Endothelial cell of umbilical vein (primary cell): ENCODE measurements around the gene PYROXD2. TPM values are rescaled to one million over a fixed set of nuclear protein-coding genes. Genes with fewer than 3 reads are reported as not detected.

ENCODE experiments used
- BruUV-seq: library from RNA; stranded (reverse); fragments of 400-500 nt; replicated peaks from 2 replicates; lab custom pipeline; 2021; lab: Mats Ljungman, UMichigan
- CTCF ChIA-PET: fragments of 300-600, 350-600 bp; sonication (Branson Sonifier 250); formaldehyde crosslinking; loops from one replicate; lab custom pipeline; 2021; ENCODE audit warnings: antibody characterized with exemption, inconsistent platforms; lab: Charles Lee
- POLR2A ChIA-PET: fragments of 300-600, 350-600 bp; sonication (Branson Sonifier 250); formaldehyde crosslinking; loops from one replicate; lab custom pipeline; 2021; ENCODE audit warnings: antibody characterized with exemption, inconsistent platforms; lab: Charles Lee
- DNase-seq: peaks from one replicate; pipeline ENCODE4 v3.0.0-alpha.2; 2011; ENCODE audit warnings: low read depth, low spot score
- FAIRE-seq: peaks from 2 replicates; lab custom pipeline; 2011; peaks lifted over from hg19 to GRCh38; lab: Jason Lieb, UNC
- H2AFZ ChIP-seq: 2 replicates; pipeline ENCODE4 v1.6.0; 2012; ENCODE audit warnings: low read depth, low read length, control low read depth, inconsistent platforms
- H3K27ac ChIP-seq: 2 replicates; pipeline ENCODE4 v1.5.1; 2011; ENCODE audit warnings: low read depth, mild to moderate bottlenecking, control low read depth, low read length, moderate library complexity; ENCODE audit not compliant: insufficient read depth
- H3K27me3 ChIP-seq, 2 experiments: 2 replicates each; pipeline versions ENCODE4 v1.6.0 to v1.6.1; 2011; ENCODE audit warnings: low read length in 2 of 2, mixed read lengths in 1 of 2; ENCODE audit not compliant: control insufficient read depth in 2 of 2, insufficient read depth in 2 of 2
- H3K36me3 ChIP-seq, 2 experiments: 2 replicates in 1 of 2; 3 replicates in 1 of 2; pipeline ENCODE4 v1.5.1; 2011; ENCODE audit warnings: low read length in 2 of 2, mild to moderate bottlenecking in 1 of 2, moderate library complexity in 1 of 2; ENCODE audit not compliant: control insufficient read depth in 2 of 2, insufficient read depth in 2 of 2; ENCODE audit errors: extremely low read depth in 1 of 2
- H3K4me1 ChIP-seq: 3 replicates; pipeline ENCODE4 v1.5.1; 2011; ENCODE audit warnings: mild to moderate bottlenecking, low read length; ENCODE audit not compliant: control insufficient read depth, insufficient read depth; ENCODE audit errors: extremely low read depth
- H3K4me2 ChIP-seq: 2 replicates; pipeline ENCODE4 v1.6.1; 2011; ENCODE audit warnings: low read length, control low read depth, mixed read lengths; ENCODE audit not compliant: insufficient read depth
- H3K4me3 ChIP-seq, 3 experiments: fragments of 200-600 bp in 1 of 3; sonication (generic), shearing (Covaris generic) in 1 of 3; replicated peaks in 1 of 3; 2 replicates each; pipeline ENCODE4 v1.5.1; 2011 to 2016; ENCODE audit warnings: control low read depth in 3 of 3, low read length in 3 of 3, mild to moderate bottlenecking in 2 of 3, inconsistent platforms in 1 of 3, low read depth in 1 of 3, moderate library complexity in 1 of 3; ENCODE audit not compliant: insufficient read depth in 1 of 3
- H3K79me2 ChIP-seq: 2 replicates; pipeline ENCODE4 v1.6.0; 2012; ENCODE audit warnings: low read length, inconsistent platforms; ENCODE audit not compliant: control insufficient read depth, insufficient read depth
- H3K9ac ChIP-seq: replicated peaks from 2 replicates; pipeline ENCODE3; 2011; ENCODE audit warnings: low read length, control low read depth; ENCODE audit not compliant: insufficient read depth; ENCODE audit errors: extremely low read depth
- H3K9me1 ChIP-seq: replicated peaks from 3 replicates; pipeline ENCODE4 v1.6.0; 2011; ENCODE audit warnings: mild to moderate bottlenecking, low read length; ENCODE audit not compliant: control insufficient read depth, insufficient read depth; ENCODE audit errors: extremely low read depth
- H3K9me3 ChIP-seq: replicated peaks from 2 replicates; pipeline ENCODE4 v1.5.1; 2012; ENCODE audit warnings: low read length, inconsistent platforms; ENCODE audit not compliant: control insufficient read depth, insufficient read depth
- H4K20me1 ChIP-seq: replicated peaks from 2 replicates; pipeline ENCODE3; 2011; ENCODE audit warnings: mild to moderate bottlenecking, low read length; ENCODE audit not compliant: control insufficient read depth, insufficient read depth; ENCODE audit errors: extremely low read depth
- EZH2 ChIP-seq: IDR thresholded peaks from 2 replicates; pipeline ENCODE4 v1.6.1; 2012; ENCODE audit warnings: borderline replicate concordance, low read depth, mild to moderate bottlenecking, moderate library complexity, low read length, inconsistent platforms; ENCODE audit not compliant: severe bottlenecking
- FOS ChIP-seq: IDR thresholded peaks from 2 replicates; pipeline ENCODE4 v1.6.1; 2011; ENCODE audit warnings: mild to moderate bottlenecking, low read length, moderate library complexity, borderline replicate concordance; ENCODE audit not compliant: insufficient read depth
- GATA2 ChIP-seq: IDR thresholded peaks from 2 replicates; pipeline ENCODE4 v1.7.0; 2011; ENCODE audit warnings: low read depth, mild to moderate bottlenecking, moderate library complexity, mixed read lengths, low read length; ENCODE audit not compliant: insufficient read length, insufficient read depth
- JUN ChIP-seq: IDR thresholded peaks from 2 replicates; pipeline ENCODE4 v1.6.1; 2011; ENCODE audit warnings: borderline replicate concordance, low read depth; ENCODE audit not compliant: insufficient read length, insufficient read depth
- MAX ChIP-seq: IDR thresholded peaks from 2 replicates; pipeline ENCODE4 v1.6.1; 2011; ENCODE audit not compliant: insufficient read depth, insufficient read length
- MYC ChIP-seq: IDR thresholded peaks from one replicate; pipeline ENCODE4 v1.6.1; 2011; ENCODE audit warnings: mild to moderate bottlenecking, low read depth, low read length
- POLR2A ChIP-seq: IDR thresholded peaks from 2 replicates; pipeline ENCODE4 v1.6.1; 2012; ENCODE audit warnings: low read depth, mild to moderate bottlenecking, control low read depth, low read length
- POLR2AphosphoS5 ChIP-seq: IDR thresholded peaks from 2 replicates; pipeline ENCODE4 v1.6.1; 2012; ENCODE audit warnings: low read depth, mild to moderate bottlenecking, control low read depth, low read length, moderate library complexity; ENCODE audit not compliant: insufficient read depth
- dilution Hi-C: fragments of 300-500 bp; cut with MboI; formaldehyde crosslinking; loops from one replicate; pipeline ENCODE4 v1.15.0; 2019; ENCODE audit warnings: low sequenced_read_pairs; ENCODE audit not compliant: extremely low pct_ligation_motif_present
- intact Hi-C: fragments of 100-400 bp; cut with micrococcal nuclease; formaldehyde crosslinking; loops from one replicate; pipeline ENCODE4 v1.10.0; 2022
- polyA plus RNA-seq, 4 experiments: library from polyadenylated mRNA; depleted of rRNA in 3 of 4; stranded (reverse) in 3 of 4; unstranded in 1 of 4; fragments of >200 nt; gene quantifications; 2 replicates each; pipeline versions ENCODE4 v1.2.1 to v1.2.3, GENCODE V29; 2011 to 2012; ENCODE audit warnings: missing spikeins in 1 of 4
- total RNA-seq: library from RNA; stranded (reverse); gene quantifications from 2 replicates; pipeline ENCODE4 v1.2.3, GENCODE V29; 2021
- TF ChIP-seq, protein P1 (sequence below), 2 donors: IDR thresholded peaks; 1 replicate in 1 of 2; 2 replicates in 1 of 2; pipeline ENCODE4 v1.5.1; 2011; ENCODE audit warnings: low read length in 2 of 2, mild to moderate bottlenecking in 2 of 2, moderate library complexity in 2 of 2, control low read depth in 1 of 2, inconsistent platforms in 1 of 2, low read depth in 1 of 2; ENCODE audit not compliant: insufficient read depth in 1 of 2; ENCODE audit errors: extremely low read depth in 1 of 2

The PYROXD2 gene
- total and polyA plus RNA-seq, 2 donors (not counting 3 experiments of a cell fraction or from before 2014, with no cell fraction given) = 7.0 to 13.7 TPM

DNA sequence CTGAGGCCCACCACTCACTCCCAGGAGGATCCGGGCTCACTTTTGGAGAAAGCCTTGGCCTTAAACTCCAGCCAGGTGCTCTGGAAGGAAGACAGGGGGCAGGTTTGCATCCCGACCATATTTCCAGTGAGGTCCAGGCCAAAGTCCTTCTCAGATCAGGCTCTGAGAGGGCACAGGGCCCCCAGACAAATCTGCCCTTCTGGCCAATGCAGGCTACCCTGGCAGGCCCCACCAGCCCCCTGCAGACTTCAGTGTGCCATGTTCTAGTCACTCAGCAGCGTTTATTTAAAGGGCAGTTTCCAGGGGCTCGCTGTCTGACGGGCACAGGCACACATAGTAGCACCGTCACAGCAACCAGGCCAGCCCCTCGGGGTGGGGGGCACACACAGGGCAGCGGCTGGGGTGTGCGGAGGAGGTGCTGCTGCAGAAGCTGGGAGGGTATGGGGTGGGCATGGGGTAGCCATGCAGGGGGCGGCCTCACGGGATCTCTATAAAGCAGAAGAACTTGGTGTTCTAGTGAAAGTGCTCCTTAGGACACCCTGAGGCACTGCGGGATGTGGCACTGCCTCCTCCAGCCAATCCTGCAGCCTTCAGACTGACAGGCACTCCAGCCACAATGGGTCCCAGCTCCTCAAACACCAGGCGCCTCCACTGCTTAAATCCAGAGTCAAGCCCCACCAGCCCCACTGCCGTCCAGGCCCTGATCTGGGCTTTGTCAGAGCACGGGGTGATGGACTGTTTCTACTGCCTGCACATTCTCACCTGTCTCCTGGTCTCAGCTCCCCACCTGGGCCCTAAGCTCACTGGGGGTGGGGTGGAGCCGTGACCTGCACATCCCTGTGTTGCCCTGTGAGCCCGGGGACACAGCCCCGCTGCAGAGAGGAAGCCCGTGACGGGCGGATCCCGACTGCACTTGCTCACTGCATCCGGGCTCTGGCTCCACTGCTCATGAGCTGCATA is 9.6 kb upstream of the PYROXD2 start:
- H3K4me1 ChIP-seq = no peaks in the 10 kb centered on the region
- dilution Hi-C loops (no loop called here), intact Hi-C loops (loop anchor here (1.0 kb wide), 2 partner anchors 37 to 240 kb away; no protein-coding TSS in a partner anchor)
- BruUV-seq = no TSS peak
- peaks cover 2 to 28% of the 10 kb centered on the region in 2 experiments for H3K36me3 ChIP-seq
- no peaks in the 10 kb centered on the region for H3K9me1 ChIP-seq
- H3K27ac ChIP-seq = no peak overlapping the region
- no peak overlapping the region for H3K4me3 ChIP-seq
- H3K9ac ChIP-seq = no peak overlapping the region
- POLR2A ChIA-PET = no interaction called here
- no peak overlapping the region for H2AFZ ChIP-seq
- no peak overlapping the region for H3K4me2 ChIP-seq
- no peaks in the 10 kb centered on the region for H4K20me1 ChIP-seq
- H3K9me3 ChIP-seq = no peaks in the 10 kb centered on the region
- no peaks in the 10 kb centered on the region for H3K79me2 ChIP-seq
- DNase-seq (no peak), FAIRE-seq (no peak)
- CTCF ChIA-PET = interaction anchor here (0.8 to 4.0 kb wide), 20 partner anchors 10 to 854 kb away, joined by 3 to 45 read pairs (median 6); partner anchors contain the start of genes HPS1 and PYROXD2
- no peaks in the 10 kb centered on the region for H3K27me3 ChIP-seq
- no peak for TF ChIP-seq FOS
- no peak for TF ChIP-seq EZH2
- no peak for TF ChIP-seq POLR2AphosphoS5
- no peak for TF ChIP-seq MAX
- no peak for TF ChIP-seq MYC
- TF ChIP-seq, protein P1, sequence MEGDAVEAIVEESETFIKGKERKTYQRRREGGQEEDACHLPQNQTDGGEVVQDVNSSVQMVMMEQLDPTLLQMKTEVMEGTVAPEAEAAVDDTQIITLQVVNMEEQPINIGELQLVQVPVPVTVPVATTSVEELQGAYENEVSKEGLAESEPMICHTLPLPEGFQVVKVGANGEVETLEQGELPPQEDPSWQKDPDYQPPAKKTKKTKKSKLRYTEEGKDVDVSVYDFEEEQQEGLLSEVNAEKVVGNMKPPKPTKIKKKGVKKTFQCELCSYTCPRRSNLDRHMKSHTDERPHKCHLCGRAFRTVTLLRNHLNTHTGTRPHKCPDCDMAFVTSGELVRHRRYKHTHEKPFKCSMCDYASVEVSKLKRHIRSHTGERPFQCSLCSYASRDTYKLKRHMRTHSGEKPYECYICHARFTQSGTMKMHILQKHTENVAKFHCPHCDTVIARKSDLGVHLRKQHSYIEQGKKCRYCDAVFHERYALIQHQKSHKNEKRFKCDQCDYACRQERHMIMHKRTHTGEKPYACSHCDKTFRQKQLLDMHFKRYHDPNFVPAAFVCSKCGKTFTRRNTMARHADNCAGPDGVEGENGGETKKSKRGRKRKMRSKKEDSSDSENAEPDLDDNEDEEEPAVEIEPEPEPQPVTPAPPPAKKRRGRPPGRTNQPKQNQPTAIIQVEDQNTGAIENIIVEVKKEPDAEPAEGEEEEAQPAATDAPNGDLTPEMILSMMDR (IDR thresholded peaks at IDR 0.05; ENCODE audit: extremely low read depth in 1 of 2, insufficient read depth in 1 of 2, low read depth in 1 of 2, low read length in 2 of 2) = no peak
- TF ChIP-seq POLR2A = no peak
- TF ChIP-seq JUN = no peak
- no peak for TF ChIP-seq GATA2
